ENCODE results near the gene PEX12.
"Not testable (repeated sequence)": the region's sequence is repeated elsewhere in the genome, so short reads cannot be mapped to it uniquely, and the experiment has no call there.

The PEX12 gene

DNA sequence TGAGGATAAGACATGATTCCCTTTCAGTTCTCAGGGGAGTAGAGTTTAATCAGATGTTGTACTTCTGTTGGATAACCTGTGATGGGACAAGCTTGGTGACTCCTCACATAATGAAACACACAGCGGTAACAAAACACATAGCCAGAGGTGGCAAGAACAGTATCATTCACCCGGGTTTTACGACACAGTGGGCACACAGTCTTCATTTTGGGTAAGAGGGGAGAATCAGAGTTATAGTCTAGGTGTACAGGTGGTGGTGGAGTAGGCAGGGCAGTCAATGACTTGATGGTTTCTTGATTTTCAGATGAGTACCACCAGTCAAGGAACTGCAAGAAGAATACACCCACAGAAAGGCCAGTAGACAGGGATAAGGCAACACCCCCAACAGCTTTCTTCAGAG lies 2.6 kb downstream of the PEX12 start:
- DNase-seq: no peak

DNA sequence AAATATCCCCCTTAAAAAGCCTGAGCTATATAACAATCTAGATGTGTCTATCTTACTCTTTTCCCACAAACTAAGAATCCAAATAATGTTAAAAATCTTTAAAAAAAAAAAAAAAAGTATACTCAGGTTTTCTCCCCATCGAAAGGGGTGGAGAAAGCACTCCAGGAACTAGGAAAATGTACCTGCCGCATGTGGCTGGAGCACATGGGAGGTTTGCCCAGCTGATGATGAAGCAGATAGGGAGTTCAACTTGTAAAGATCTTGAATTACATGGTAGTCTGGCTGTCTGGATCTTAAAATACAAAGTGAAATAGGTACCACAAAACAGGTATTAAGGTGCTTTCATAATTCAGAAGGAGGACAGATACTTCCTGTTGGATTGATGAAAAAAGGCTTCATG lies 9.0 kb downstream of the PEX12 start:
- no peak for DNase-seq

DNA sequence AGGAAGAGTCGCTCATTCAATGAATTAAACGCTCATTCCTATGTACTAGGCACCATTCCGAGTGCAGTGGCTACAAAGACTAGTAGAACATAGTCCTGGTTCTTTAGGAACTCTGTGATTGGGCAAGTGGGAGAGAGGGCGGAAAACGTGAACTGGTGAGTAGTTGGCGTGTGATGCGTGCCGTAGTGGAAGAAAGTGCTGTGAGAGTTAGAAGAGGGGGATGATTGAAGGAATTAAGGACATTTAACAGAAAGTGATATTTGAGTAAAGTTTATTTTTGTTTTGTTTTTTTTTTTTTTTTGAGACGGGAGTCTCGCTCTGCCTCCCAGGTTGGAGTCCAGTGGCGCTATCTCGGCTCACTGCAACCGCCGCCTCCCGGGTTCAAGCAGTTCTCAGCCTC lies 9.8 kb downstream of the PEX12 start:
- DNase-seq: peak; percentile 59

DNA sequence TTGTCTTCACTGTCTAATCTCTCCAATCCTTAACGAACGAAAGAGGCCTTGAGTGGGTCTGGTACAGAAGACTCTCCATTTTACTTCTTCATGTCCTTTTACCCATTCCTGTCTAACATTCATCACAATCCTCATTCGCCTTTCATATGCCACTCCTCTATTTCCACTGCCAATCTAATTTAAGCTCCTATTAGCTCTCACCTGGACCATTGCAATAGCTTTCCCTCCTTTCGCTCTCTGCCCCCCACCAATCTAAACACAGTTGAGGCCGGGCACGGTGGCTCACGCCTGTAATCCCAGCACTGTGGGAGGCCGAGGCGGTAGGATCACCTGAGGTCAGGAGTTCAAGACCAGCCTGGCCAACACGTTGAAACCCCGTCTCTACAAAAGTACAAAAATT lies 11.4 kb downstream of the PEX12 start:
- no peak for DNase-seq

DNA sequence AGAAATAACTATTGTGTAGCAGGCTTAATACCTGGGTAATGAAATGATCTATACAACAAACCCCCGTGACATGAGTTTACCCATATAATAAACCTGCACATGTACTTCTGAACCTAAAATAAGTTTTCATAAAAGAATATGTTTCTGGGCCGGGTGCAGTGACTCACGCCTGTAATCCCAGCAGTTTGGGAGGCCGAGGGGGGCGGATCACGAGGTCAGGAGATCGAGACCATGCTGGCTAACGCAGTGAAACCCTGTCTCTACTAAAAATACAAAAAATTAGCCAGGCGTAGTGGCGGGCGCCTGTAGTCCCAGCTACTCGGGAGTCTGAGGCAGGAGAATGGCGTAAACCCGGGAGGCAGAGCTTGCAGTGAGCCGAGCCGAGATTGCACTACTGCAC lies 15.2 kb downstream of the PEX12 start:
- not testable (repeated sequence) for DNase-seq

DNA sequence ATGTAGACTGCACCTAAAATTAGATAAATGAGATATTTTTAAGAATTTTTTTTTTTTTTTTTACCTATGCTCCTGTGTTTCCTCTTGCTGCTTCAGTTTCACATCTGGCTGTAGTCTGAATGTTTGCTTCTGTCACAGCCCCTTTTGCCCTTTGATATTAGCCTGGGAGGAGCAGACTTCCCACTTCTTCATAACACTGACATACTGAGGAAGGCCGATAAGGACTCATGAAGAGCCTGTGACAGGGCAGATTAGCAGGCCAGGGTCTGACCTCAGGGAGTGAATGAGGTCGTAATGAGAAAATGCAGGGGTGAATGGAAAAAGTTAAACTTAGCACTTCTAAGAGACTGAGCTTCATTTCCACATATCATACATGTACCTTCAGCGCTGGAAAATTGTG lies 17.7 kb downstream of the PEX12 start, which contains the start of gene SLFN14:
TSS of gene SLFN14 (minus strand) at position 117 of the 400 bp plus-strand sequence. CDS start 2,757 bp downstream, outside the sequence.
- no peak for DNase-seq

DNA sequence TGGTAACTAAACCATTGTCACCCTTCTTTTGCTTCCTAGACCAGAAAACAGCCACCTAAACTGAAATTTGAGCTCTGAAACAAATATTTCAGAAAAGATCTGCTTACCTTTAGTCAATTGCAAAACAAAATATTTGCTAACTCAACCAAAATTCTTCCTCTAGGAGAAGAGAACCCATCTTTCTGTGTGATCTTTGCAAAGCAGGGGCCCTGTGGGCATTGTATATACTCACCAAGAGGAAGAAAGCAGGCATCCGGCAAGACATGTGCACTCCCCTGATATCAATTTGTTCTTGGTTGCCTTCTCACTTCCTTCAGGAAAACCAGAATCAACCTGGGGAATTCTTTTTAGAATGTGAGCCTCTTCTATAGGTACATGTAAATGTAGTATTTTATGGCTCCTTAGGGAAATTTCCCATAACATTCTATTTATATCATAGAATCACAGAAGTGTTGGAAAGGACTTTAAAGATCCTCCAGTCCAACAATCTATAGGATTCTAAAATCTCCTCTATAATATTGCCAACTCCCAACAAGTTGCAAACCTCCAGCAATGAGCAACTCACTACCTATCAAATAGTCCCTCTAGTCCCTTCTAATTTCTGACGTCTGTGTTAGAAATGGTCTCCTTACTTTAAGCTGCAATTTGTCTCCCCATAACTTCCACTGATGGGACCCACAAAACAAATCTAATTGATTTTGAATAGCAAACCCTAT lies 18.7 kb downstream of the PEX12 start:
- no peak for DNase-seq

DNA sequence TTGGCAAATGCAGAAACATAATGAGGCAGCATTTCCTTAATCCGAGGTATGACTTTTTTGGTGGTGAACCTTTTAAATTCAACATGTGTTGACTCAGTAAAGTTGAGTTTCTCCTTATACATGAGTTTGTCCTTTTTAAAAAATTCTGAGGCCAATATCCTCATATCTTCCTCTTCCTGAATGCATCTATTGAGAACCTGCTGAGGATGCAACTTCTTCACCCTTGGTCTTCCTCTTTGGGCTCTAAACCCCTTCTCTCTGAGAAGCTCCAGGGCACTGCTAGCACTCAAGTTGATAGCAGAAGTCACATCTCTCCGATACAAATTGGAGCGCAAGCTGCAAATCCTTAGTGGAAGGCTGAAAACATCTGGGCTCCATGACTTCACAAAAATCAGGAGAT lies 21.0 kb downstream of the PEX12 start:
- no peak for DNase-seq

DNA sequence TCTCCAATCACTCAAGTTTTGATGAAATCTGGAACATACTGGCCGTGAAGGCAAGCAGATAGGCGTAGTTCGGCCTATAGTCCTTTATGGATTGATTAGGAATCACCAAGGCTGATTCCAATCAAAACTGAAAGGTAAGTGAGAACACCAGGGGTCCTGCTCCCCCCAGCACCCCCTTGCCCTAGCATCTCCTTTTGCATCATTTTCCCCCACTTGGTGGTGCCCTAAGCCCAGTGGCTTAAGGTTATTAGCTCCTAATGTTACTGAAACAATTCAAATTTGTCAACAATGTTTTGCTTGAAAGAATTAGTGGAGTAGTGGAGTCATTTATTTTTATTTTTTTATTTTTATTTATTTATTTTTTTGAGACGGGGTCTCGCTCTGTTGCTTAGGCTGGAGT lies 22.7 kb downstream of the PEX12 start:
- DNase-seq: no peak

DNA sequence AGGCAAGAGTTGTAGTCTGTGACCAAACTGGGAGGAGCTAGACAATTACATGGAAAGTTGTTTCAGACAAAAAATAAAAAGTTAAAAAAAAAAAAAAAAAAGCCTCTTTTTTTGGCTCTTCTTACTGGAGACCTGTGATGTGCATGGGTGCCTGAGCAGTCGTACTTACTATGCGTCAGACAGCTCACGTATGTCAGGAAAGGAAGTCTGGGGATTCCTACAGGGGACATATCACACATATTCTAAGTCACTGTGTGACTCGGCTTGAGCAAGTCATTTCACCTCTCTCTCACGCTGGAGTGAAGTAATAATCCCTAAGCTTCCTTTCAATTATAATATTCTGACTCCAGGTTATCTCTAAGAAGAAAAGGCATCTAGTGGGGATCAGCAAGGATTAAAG lies 23.7 kb downstream of the PEX12 start:
- no peak for DNase-seq

DNA sequence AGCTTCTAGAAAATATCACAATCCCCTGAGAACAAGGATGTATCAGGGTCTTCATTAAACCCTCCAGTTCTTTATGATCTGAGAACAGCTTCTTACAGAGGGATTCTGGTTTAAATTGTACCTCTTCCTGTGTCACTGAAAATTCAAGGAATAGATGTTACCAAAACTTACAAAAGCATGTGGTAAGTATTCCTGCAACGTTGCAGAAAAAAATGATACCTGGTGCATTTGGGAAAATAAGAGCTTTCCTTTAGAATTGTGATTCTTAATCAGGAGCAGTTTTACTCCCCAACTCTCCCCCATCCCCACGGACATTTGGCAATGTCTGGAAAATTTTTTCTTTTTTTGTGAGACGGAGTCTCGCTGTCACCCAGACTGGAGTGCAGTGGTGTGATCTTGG lies 25.1 kb downstream of the PEX12 start:
- no peak for DNase-seq

DNA sequence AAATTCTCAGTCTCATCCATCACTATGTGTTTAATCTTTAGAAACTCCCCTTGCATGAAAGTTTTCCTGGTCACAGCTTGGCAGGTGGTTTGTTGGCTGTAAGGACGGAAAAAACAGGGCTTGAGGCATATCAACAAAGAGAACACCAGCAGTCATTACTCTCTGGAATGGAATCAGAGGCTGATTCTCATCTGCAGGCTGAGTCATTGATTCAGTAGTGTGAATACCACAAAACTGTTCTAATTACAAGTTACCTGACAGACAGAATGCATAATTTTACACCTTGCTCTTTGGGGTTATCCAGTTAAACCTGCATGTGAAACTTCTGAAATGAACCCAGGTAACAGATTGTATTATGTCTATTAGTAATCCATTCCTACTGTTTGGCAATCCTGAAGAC lies 29.4 kb downstream of the PEX12 start:
- no peak for DNase-seq

DNA sequence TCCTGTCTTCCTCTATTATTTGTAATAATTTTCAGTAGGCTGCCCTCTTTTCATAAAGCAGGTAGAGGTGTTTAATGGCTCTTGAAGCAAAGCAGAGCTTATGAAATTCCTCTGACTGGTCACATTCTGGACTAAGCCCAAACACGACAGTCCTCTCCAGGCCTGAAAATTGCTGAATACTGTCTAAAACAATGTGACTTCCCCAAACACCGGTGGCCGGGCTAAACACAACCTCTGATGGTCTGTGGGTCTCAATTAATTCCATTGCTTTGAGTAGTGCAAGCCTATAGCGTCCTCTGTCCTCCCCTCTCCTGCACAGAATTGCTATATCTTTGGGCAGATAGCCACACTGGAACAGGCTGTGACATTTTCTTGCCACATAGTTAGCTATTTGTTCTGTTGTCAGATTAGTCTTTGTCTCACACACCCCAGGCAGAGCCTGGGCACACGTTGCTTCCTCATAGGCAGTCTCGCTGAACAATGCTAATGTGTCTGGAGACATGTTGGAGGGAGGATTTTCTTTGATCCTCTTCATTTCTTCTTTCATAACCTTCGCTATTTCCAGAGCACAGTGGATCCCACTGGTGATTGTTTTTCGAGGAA lies 30.1 kb downstream of the PEX12 start:
- no peak for DNase-seq

DNA sequence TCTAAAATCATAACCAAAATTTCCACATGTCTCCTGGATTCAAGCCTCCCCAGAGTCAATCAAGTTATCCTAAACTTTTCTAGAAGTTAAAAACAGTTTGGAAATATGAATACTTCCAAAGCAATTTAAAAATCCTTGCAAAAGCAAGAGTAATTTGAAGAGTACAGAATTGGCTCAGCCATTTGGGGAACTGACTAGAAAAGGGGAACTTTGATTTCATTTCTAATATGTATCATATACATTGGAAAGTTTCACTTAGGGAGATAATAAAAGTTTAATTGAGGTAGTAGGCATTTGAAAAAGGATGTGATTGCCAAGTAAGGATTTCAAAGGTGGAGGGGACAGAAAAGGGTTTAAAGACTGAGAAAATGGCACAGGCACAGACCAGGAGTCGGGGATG lies 31.9 kb downstream of the PEX12 start:
- no peak for DNase-seq

DNA sequence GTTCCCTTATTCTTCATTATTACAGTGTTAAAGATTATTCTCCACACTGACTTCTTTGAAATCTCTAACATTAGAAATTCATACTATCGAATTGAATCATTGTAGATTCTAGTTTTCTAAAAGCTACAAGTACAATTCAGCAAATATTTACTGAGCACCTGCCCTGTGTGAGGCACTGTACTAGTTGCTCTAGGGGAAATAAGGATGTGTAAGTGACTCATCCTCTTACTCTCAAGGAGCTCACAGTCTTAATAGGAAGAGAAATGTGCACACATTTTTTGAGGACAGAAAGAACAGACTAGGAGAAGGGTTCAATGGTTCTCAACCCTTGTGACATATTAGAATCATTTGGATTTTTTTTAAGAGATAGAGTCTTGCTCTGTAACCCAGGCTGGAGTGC lies 33.2 kb downstream of the PEX12 start:
- no peak for DNase-seq

DNA sequence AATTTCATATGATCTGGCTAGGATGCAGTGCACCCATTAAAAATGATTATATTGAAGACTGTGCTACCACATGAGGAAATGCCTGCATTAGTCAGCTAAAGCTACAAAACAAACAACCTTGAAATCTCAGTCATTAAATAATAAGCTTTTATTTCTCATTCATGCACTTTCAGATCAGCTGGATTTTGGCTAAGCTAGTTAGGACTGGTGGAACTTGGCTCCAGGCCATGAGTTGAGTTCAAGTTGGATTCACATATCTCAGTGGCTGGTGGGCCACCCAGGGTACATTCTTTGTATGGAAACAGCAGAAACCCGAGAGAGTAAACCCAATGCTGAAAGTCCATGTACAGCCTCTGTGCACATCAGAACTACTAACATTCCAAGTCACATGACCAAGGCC lies 34.5 kb downstream of the PEX12 start:
- no peak for DNase-seq

DNA sequence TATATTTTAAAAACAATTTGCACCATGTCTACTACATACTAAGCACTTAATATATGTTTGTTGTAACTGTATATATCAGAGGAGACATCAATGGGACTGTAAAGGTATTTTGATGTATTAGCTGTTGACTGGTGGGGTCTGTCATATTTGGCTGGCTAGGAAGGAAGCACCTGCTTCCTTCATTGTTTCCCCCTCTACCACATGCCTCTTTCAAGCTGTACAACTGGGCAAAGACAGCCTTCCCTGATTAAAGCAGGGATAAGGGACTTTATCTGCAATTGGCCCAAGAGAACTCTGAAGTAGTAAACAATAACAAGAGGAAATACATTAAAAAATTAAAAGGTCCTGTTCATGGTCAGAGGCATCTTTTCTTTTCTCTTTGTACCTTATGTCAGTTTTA lies 35.4 kb downstream of the PEX12 start:
- no peak for DNase-seq

DNA sequence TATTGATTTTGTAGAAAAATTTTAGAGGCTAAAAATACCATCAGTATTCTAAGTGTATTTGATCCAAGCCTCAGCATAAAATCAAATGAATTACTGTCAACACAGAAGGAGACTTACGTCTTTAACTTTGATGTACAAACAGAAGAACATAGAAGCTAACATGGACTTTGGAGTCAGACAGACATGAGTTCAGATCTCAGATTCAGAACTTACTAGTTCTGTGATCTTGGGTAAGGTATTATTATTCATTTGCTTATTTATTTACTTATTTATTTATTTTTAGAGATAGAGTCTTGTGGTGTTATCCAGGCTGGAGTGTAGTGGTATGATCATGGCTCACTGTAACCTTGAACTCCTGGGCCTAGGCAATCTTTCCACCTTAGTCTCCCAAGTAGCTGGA lies 36.9 kb downstream of the PEX12 start:
- DNase-seq: no peak

DNA sequence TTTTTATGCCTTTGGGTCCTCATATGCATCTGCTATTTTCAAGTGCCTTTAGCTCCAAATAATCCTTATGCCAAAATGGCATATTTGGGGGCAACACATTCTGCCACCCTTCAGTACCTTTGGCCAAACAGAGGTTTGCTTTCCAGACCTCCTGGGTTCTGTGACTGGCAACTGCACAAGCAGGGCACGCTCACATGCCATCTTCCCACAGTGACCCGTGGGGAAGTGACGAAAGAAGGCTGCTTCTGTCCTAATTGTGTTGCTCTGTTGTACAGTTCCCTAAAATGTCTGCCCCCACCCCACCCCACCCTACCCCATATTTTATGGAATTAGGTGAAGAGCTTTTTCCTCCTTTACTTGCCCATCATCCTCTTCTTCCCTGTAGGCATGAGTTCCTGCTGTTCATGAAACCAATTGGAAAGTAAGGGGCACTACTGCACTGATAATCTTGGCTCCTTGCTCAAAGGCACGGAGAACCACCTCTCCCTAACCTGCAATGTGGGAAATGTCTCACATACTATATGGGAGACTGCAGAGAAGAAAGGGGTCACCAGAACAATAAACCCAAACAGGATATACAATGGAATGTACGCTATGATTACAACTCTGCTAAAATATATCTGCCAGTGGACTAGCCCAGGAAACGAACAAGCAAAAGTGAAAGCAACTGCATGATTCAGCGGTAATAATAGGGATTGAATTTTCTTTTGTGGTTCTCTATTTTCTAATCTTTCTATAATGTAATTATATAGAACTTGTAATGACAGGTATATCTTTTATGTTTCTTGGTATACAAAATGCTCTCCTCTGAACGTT lies 37.6 kb downstream of the PEX12 start:
- peak; percentile 79 for DNase-seq

DNA sequence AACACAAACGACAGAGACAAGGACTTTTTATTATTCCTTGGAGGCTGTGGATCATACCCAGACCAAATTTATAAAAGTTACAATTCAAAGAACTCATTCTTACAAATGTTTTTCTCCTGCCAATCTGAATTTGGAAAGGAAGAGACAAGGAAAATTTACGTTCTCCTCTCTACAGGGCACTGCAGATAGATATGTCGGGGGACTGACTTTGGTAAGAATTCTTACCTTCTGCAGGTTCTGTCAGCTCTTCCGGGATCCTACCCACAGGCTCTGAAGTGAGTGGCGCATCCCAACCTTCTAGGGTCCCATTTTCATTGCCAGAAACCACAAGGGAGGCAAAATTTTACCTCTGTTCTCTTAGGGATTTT lies 38.7 kb downstream of the PEX12 start:
- no peak for DNase-seq

DNA sequence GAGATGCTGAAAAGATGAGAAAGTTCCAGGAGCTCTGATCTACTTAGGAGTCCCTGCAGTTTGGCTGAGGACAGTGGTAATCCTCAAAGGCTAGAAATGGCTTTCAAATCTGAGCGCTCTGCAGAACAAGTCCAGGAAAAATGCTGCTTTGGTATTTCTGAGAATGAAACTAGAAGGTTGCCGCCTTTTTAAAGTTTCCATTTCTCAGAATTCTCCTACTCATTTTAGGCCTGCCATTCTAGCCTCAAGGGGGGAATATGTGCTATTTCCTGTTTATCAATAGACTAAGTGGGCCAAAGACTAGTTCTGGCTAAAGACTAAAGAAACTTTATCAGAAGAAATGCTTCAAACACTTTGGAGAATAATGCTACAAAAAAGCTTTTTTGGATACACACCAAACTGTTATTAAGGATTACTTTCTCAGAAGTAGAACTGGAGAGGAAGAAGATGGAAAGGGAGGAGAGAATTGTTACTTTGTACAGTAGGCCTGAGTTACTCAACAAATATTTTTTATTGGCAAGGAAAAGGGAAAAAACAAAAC lies 40.7 kb downstream of the PEX12 start, which contains the start of gene SLFN12L:
TSS of gene SLFN12L (minus strand) at position 78 of the 541 bp plus-strand sequence. CDS start 15,314 bp downstream, outside the sequence.
- peak; percentile 92 for DNase-seq

DNA sequence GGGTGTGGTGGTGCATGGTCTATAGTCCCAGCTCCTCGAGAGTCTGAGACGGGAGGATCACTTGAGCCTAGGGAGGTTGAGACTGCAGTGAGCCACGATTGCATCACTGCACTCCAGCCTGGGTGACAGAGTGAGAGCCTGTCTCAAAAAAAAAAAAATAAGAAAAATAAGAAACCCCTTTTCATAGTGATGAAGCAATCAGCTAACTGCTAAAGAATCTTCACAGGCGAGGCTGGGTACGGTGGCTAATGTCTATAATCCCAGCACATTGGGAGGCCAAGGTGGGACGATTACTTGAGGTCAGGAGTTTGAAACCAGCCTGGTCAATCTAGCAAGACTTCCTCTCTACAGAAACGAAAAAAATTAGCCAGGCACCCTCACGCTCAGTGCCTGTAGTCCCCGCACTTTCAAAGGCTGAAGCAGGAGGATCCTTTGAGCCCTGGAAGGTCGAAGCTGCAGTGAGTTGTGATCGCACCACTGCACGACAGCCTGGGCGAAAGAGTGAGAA lies 41.7 kb downstream of the PEX12 start:
- DNase-seq: peak; percentile 63

DNA sequence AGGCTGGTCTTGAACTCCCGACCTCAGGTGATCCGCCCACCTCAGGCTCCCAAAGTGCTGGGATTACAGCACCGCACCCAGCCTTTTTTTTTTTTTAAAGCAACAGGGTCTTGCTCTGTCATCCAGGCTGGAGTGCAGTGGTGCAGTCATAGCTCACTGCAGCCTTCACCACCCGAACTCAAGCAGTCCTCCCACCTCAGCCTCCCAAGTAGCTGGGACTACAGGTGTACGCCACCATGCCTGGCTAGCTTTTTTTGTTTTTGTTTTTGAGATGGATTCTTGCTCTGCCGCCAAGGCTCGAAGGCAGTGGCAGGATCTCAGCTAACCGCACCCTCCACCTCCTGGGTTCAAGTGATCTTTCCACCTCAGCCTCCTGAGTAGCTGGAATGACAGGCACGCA lies 43.0 kb downstream of the PEX12 start:
- not testable (repeated sequence) for DNase-seq
